Measurements from ENCODE around the gene IQSEC3. TPM values are rescaled to one million over a fixed set of nuclear protein-coding genes. Genes with fewer than 3 reads are reported as not detected.

Gene IQSEC3
- total RNA-seq, 4 donors from 2014 or later = 0.02 to 0.36 (median 0.07) TPM

- Histone ChIP-seq H3K27me3 (no peaks in the 10 kb centered on the region), H3K36me3 (no peaks in the 10 kb centered on the region), H3K27ac (peak overlapping the region in 2 of 4 donors; percentile 60 to 71), H3K4me1 (peaks cover 34 to 47% of the 10 kb centered on the region in 2 donors), H3K9me3 (no peaks in the 10 kb centered on the region), H3K4me3 (no peak overlapping the region)
- DNase-seq (no peak), ATAC-seq (no peak)
- TF ChIP-seq POLR2A (IDR thresholded peaks at IDR 0.05) = no peak
- TF ChIP-seq, protein P1, sequence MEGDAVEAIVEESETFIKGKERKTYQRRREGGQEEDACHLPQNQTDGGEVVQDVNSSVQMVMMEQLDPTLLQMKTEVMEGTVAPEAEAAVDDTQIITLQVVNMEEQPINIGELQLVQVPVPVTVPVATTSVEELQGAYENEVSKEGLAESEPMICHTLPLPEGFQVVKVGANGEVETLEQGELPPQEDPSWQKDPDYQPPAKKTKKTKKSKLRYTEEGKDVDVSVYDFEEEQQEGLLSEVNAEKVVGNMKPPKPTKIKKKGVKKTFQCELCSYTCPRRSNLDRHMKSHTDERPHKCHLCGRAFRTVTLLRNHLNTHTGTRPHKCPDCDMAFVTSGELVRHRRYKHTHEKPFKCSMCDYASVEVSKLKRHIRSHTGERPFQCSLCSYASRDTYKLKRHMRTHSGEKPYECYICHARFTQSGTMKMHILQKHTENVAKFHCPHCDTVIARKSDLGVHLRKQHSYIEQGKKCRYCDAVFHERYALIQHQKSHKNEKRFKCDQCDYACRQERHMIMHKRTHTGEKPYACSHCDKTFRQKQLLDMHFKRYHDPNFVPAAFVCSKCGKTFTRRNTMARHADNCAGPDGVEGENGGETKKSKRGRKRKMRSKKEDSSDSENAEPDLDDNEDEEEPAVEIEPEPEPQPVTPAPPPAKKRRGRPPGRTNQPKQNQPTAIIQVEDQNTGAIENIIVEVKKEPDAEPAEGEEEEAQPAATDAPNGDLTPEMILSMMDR (IDR thresholded peaks at IDR 0.05 in 4 of 5, conservative IDR thresholded peaks at IDR 0.05 in 1 of 5) = no peak
- in situ Hi-C loops (cut with MboI; ENCODE audit: low sequenced_read_pairs in 4 of 4) (no loop called here), intact Hi-C loops (cut with DNase I; ENCODE audit: low total_unique reads) (no loop called here)
Measured at GRCh38 chr12:174596-174995, 108.0 kb downstream of the IQSEC3 start.

DNA sequence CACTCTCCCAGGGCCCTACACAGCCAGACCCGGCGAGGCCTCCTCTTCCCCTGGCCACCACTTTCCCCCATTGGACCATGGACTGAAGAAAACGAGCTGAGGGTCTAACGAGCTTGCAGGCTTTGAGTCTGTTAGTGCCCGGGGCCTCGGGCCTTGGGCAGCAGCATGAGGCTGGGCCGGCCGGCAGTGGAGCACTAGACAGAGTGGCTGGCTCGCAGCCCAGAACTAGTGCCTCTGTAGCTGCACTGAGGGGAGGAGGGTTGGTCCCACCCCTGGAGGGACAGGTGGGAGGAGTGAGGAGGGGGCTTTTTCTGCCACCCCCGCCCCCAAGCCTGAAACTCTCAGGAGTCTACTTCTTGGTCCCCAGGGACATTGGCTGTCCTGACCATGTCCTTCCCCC lies 108.7 kb downstream of the IQSEC3 start:
- DNase-seq (no peak), ATAC-seq (no peak)
- Histone ChIP-seq H3K27ac (peak overlapping the region in 2 of 4 donors; percentile 60 to 71), H3K27me3 (no peaks in the 10 kb centered on the region), H3K36me3 (no peaks in the 10 kb centered on the region), H3K9me3 (no peaks in the 10 kb centered on the region), H3K4me3 (no peak overlapping the region), H3K4me1 (peaks cover 34 to 47% of the 10 kb centered on the region in 2 donors)
- intact Hi-C loops (cut with DNase I; ENCODE audit: low total_unique reads) = no loop called here
- TF ChIP-seq, protein P1 (IDR thresholded peaks at IDR 0.05 in 4 of 5, conservative IDR thresholded peaks at IDR 0.05 in 1 of 5) = no peak
- TF ChIP-seq POLR2A (IDR thresholded peaks at IDR 0.05) = no peak
- in situ Hi-C loops (cut with MboI; ENCODE audit: low sequenced_read_pairs in 4 of 4) = no loop called here

- Histone ChIP-seq H3K36me3 (no peaks in the 10 kb centered on the region), H3K27ac (peak overlapping the region in 2 of 4 donors; percentile 60 to 71), H3K4me1 (peaks cover 34 to 49% of the 10 kb centered on the region in 2 donors), H3K27me3 (no peaks in the 10 kb centered on the region), H3K9me3 (no peaks in the 10 kb centered on the region), H3K4me3 (no peak overlapping the region)
- DNase-seq = no peak
- TF ChIP-seq, protein P1 (IDR thresholded peaks at IDR 0.05 in 4 of 5, conservative IDR thresholded peaks at IDR 0.05 in 1 of 5) = no peak
- TF ChIP-seq POLR2A (IDR thresholded peaks at IDR 0.05) = no peak
- in situ Hi-C loops (cut with MboI; ENCODE audit: low sequenced_read_pairs in 4 of 4) = no loop called here
- intact Hi-C loops (cut with DNase I; ENCODE audit: low total_unique reads) = no loop called here
- ATAC-seq = no peak
Measured at GRCh38 chr12:175759-176158, 109.2 kb downstream of the IQSEC3 start.

DNA sequence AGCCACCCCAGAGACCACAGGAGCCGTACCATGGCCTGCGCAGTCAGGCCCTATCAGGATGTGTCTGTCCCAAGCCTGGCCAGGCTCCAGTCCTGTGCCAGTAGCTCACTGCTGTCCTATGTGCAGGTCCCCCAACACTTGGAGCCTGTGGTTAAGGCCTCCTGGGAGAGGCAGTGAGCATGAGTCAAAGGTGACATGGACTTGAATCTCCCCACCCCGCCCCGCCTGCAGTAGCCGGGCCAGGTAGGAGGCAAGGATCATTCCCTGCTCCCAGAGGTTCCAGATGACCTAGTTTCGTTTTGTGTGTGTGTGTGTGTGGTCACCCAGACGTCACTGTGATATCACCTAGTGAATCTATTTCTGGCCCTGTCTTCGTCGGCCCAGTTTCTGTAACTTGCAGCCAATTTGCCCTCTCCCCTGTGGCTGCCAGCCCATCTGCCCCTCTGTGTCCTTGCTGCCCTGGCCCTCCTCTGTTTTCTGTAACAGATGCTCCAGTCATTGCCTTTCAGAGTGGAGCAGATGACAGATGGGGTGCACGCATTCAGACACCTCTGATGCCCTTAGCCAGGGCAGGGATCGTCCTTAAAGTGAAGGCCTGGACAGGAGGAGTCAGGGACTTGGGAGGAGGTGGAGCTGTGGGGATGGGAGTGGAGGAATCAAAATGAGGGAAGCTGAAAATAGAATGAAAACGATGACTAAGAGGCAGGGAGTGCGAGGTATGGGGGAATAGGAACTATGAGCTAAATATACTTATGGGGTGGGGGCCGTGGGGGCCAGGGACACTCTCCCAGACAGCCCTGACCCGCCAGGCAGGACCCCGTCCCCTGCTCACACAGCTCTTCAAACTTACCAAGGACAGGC lies 110.0 kb downstream of the IQSEC3 start:
- H3K27me3 ChIP-seq = no peaks in the 10 kb centered on the region
- ATAC-seq (peak; percentile 46 to 50), DNase-seq (no peak)
- peak overlapping the region; percentile 54 to 71 (median 58) for H3K27ac ChIP-seq
- no peaks in the 10 kb centered on the region for H3K9me3 ChIP-seq
- no peak overlapping the region for H3K4me3 ChIP-seq
- H3K4me1 ChIP-seq = peaks cover 34 to 49% of the 10 kb centered on the region in 2 donors
- in situ Hi-C loops (cut with MboI; ENCODE audit: low sequenced_read_pairs in 4 of 4) (no loop called here), intact Hi-C loops (cut with DNase I; ENCODE audit: low total_unique reads) (no loop called here)
- no peak for TF ChIP-seq POLR2A (IDR thresholded peaks at IDR 0.05)
- TF ChIP-seq, protein P1 (IDR thresholded peaks at IDR 0.05 in 4 of 5, conservative IDR thresholded peaks at IDR 0.05 in 1 of 5) = no peak
- no peaks in the 10 kb centered on the region for H3K36me3 ChIP-seq
